IMR-90 (cell line): Measurements from ENCODE around the gene CA6. TPM values are rescaled to one million over a fixed set of nuclear protein-coding genes. Genes with fewer than 3 reads are reported as not detected.
"Not testable (repeated sequence)": the region's sequence is repeated elsewhere in the genome, so short reads cannot be mapped to it uniquely, and the experiment has no call there.

ENCODE experiments used
- ATAC-seq: fragments of 200-7000 bp; cut with Tn5 transposase; 2 replicates; pipeline ENCODE4 v1.9.1; 2020; ENCODE audit warnings: low read depth, mild to moderate bottlenecking, moderate library complexity
- BruUV-seq: library from RNA; stranded (reverse); fragments of 400-500 nt; replicated peaks from 2 replicates; lab custom pipeline; 2021; lab: Mats Ljungman, UMichigan
- CTCF ChIA-PET: fragments of 300-600 bp; formaldehyde crosslinking; extraction: SDS; loops from one replicate; lab custom pipeline; 2021; ENCODE audit warnings: antibody characterized with exemption; lab: Yijun Ruan, JAX
- POLR2A ChIA-PET: fragments of 300-600 bp; sonication (Branson Sonifier 250); formaldehyde crosslinking; loops from one replicate; lab custom pipeline; 2022; ENCODE audit warnings: antibody characterized with exemption; ENCODE audit not compliant: unreplicated experiment; lab: Charles Lee
- DNase-seq: peaks from one replicate; pipeline ENCODE4 v3.0.0; 2013
- H2AFZ ChIP-seq: replicated peaks from 2 replicates; pipeline ENCODE3; 2013; ENCODE audit warnings: low read length, mild to moderate bottlenecking; ENCODE audit not compliant: poor library complexity
- H2AK5ac ChIP-seq: 2 replicates; pipeline ENCODE4 v1.6.1; 2013; ENCODE audit warnings: low read depth, low read length, inconsistent platforms
- H2AK9ac ChIP-seq: replicated peaks from 2 replicates; pipeline ENCODE3; 2013; ENCODE audit warnings: mild to moderate bottlenecking, low read depth, low read length, moderate library complexity; ENCODE audit not compliant: poor library complexity
- H2BK120ac ChIP-seq: 2 replicates; pipeline ENCODE4 v1.6.1; 2013; ENCODE audit warnings: low read depth, low read length, inconsistent platforms
- H2BK15ac ChIP-seq: 3 replicates; pipeline ENCODE4 v1.6.1; 2013; ENCODE audit warnings: low read depth, low read length, inconsistent platforms
- H2BK20ac ChIP-seq: 2 replicates; pipeline ENCODE4 v1.6.1; 2013; ENCODE audit warnings: low read depth, mild to moderate bottlenecking, inconsistent platforms, low read length, moderate library complexity
- H2BK5ac ChIP-seq: 2 replicates; pipeline ENCODE4 v1.6.1; 2013; ENCODE audit warnings: mild to moderate bottlenecking, low read depth, low read length, inconsistent platforms; ENCODE audit not compliant: poor library complexity, severe bottlenecking
- H3K14ac ChIP-seq: replicated peaks from 2 replicates; pipeline ENCODE4 v1.6.1; 2013; ENCODE audit warnings: low read depth, low read length, inconsistent platforms
- H3K18ac ChIP-seq: 2 replicates; pipeline ENCODE4 v1.6.1; 2013; ENCODE audit warnings: low read depth, low read length, control low read depth
- H3K23ac ChIP-seq: 2 replicates; pipeline ENCODE4 v1.6.1; 2013; ENCODE audit warnings: low read depth, low read length, inconsistent platforms
- H3K27ac ChIP-seq: 2 replicates; pipeline ENCODE4 v1.5.1; 2013; ENCODE audit warnings: mild to moderate bottlenecking, control low read depth, low read length; ENCODE audit not compliant: insufficient read depth
- H3K27me3 ChIP-seq: 2 replicates; pipeline ENCODE4 v1.6.1; 2013; ENCODE audit warnings: low read length; ENCODE audit not compliant: control insufficient read depth, insufficient read depth
- H3K36me3 ChIP-seq: 2 replicates; pipeline ENCODE4 v1.6.1; 2013; ENCODE audit warnings: low read length, mixed read lengths; ENCODE audit not compliant: control insufficient read depth, insufficient read depth
- H3K4ac ChIP-seq: 2 replicates; pipeline ENCODE4 v1.6.1; 2013; ENCODE audit warnings: low read depth, low read length, inconsistent platforms
- H3K4me1 ChIP-seq: 2 replicates; pipeline ENCODE4 v1.6.1; 2013; ENCODE audit warnings: low read length, mixed read lengths; ENCODE audit not compliant: control insufficient read depth, insufficient read depth
- H3K4me2 ChIP-seq: 2 replicates; pipeline ENCODE4 v1.6.1; 2013; ENCODE audit warnings: low read depth, mild to moderate bottlenecking, control low read depth, low read length, moderate library complexity
- H3K4me3 ChIP-seq: 2 replicates; pipeline ENCODE4 v1.5.1; 2013; ENCODE audit warnings: low read depth, mild to moderate bottlenecking, control low read depth, low read length, moderate library complexity; ENCODE audit not compliant: insufficient read depth
- H3K56ac ChIP-seq: 2 replicates; pipeline ENCODE4 v1.6.1; 2013; ENCODE audit warnings: low read length, inconsistent platforms; ENCODE audit not compliant: insufficient read depth; ENCODE audit errors: extremely low read depth
- H3K79me1 ChIP-seq, 2 experiments: 2 replicates each; pipeline ENCODE4 v1.6.1; 2013; ENCODE audit warnings: low read length in 2 of 2, inconsistent platforms in 1 of 2, low read depth in 1 of 2
- H3K9ac ChIP-seq: 2 replicates; pipeline ENCODE4 v1.6.1; 2013; ENCODE audit warnings: low read depth, low read length, control low read depth
- H3K9me1 ChIP-seq: 2 replicates; pipeline ENCODE4 v1.6.1; 2013; ENCODE audit warnings: low read length, inconsistent platforms; ENCODE audit not compliant: insufficient read depth
- H3K9me3 ChIP-seq: 2 replicates; pipeline ENCODE4 v1.6.1; 2013; ENCODE audit warnings: low read length; ENCODE audit not compliant: control insufficient read depth, insufficient read depth
- H4K20me1 ChIP-seq: 2 replicates; pipeline ENCODE4 v1.6.1; 2013; ENCODE audit warnings: low read length, inconsistent platforms; ENCODE audit not compliant: insufficient read depth
- H4K5ac ChIP-seq: 2 replicates; pipeline ENCODE4 v1.6.1; 2013; ENCODE audit warnings: mild to moderate bottlenecking, low read depth, low read length, control low read depth
- H4K8ac ChIP-seq, 2 experiments: 2 replicates each; pipeline ENCODE4 v1.6.1; 2013; ENCODE audit warnings: low read depth in 2 of 2, low read length in 2 of 2, control low read depth in 1 of 2, inconsistent platforms in 1 of 2
- H4K91ac ChIP-seq: 2 replicates; pipeline ENCODE4 v1.6.1; 2013; ENCODE audit warnings: low read depth, low read length, inconsistent platforms; ENCODE audit not compliant: insufficient read depth
- USF2 ChIP-seq: fragments of 150-350 bp; IDR thresholded peaks from 2 replicates; pipeline ENCODE4 v1.6.1; 2017; ENCODE audit warnings: mild to moderate bottlenecking, antibody characterized with exemption, low read length, low read depth
- WGBS, 2 experiments: methylation state at CpG; one replicate each; pipeline versions ENCODE4 v1.1.5 to v1.1.7; 2013; ENCODE audit warnings: missing lambda C conversion rate in 2 of 2; ENCODE audit not compliant: insufficient read length in 1 of 2; ENCODE audit errors: extremely low coverage in 2 of 2; 5-methylcytosine and 5-hydroxymethylcytosine counted together
- dilution Hi-C: fragments of 300-500 bp; cut with HindIII; formaldehyde crosslinking; loops from one replicate; pipeline ENCODE4 v1.14.3; 2018; ENCODE audit warnings: low sequenced_read_pairs; ENCODE audit not compliant: unreplicated experiment
- in situ Hi-C: fragments of 300-500 bp; cut with MboI; formaldehyde crosslinking; loops from 3 replicates; pipeline ENCODE4 v1.14.3; 2019; ENCODE audit warnings: low sequenced_read_pairs, inconsistent platforms, mixed read lengths
- intact Hi-C: fragments of 100-400 bp; cut with micrococcal nuclease; formaldehyde crosslinking; loops from 2 replicates; pipeline ENCODE4 v1.10.0; 2022
- polyA plus RNA-seq, 3 experiments: library from polyadenylated mRNA; depleted of rRNA; stranded (reverse); fragments of >200 nt; gene quantifications; 2 replicates each; pipeline ENCODE4 v1.2.3, GENCODE V29; 2012; ENCODE audit warnings: low replicate concordance in 1 of 3
- total RNA-seq: library from RNA; depleted of rRNA; stranded (reverse); fragments of >200 nt; gene quantifications from 2 replicates; pipeline ENCODE4 v1.2.3, GENCODE V29; 2012

The CA6 gene
- total and polyA plus RNA-seq, 2 of the 4 experiments (the other 2 are of a cell fraction) = not detected

- H2BK20ac ChIP-seq, H4K20me1 ChIP-seq, H4K8ac ChIP-seq, POLR2A ChIA-PET, H3K27ac ChIP-seq, in situ Hi-C loops, BruUV-seq, H3K9me1 ChIP-seq, H2AK9ac ChIP-seq, H4K91ac ChIP-seq, H2BK5ac ChIP-seq, H3K23ac ChIP-seq, H2BK120ac ChIP-seq, CTCF ChIA-PET, H3K4me3 ChIP-seq, H2AFZ ChIP-seq, dilution Hi-C loops, H2BK15ac ChIP-seq, DNase-seq, H3K36me3 ChIP-seq, intact Hi-C loops, H2AK5ac ChIP-seq, H3K4me1 ChIP-seq, H3K56ac ChIP-seq, H3K27me3 ChIP-seq, H3K9ac ChIP-seq, H3K79me1 ChIP-seq, H4K5ac ChIP-seq, H3K4me2 ChIP-seq, H3K18ac ChIP-seq, H3K9me3 ChIP-seq, H3K4ac ChIP-seq, H3K14ac ChIP-seq: not testable (repeated sequence)
- WGBS, 2 experiments = no CpG with 5 or more reads among the region's 13 CpGs
- TF ChIP-seq USF2 = peak; percentile 8; the same call in 1 of the 2 replicates
- peak; percentile 35; the same call in 1 of the 2 replicates for ATAC-seq
These were observed 48.5 kb downstream of the CA6 start for GRCh38 chr1:8993962-8994675.

GRCh38 chr1:9001534-9002214 lies 56.0 kb downstream of the CA6 start:
- POLR2A ChIA-PET, CTCF ChIA-PET, H3K27me3 ChIP-seq, DNase-seq, H2BK20ac ChIP-seq, BruUV-seq, ATAC-seq, H3K4me1 ChIP-seq, H3K9me1 ChIP-seq, H4K8ac ChIP-seq, H2BK15ac ChIP-seq, H3K56ac ChIP-seq, dilution Hi-C loops, H3K79me1 ChIP-seq, in situ Hi-C loops, H3K14ac ChIP-seq, H2AFZ ChIP-seq, H3K4ac ChIP-seq, H3K4me3 ChIP-seq, H3K9me3 ChIP-seq, H3K27ac ChIP-seq, H2BK120ac ChIP-seq, H2AK9ac ChIP-seq, H4K5ac ChIP-seq, H2BK5ac ChIP-seq, H3K23ac ChIP-seq, H3K4me2 ChIP-seq, H4K20me1 ChIP-seq, intact Hi-C loops, H3K18ac ChIP-seq, H4K91ac ChIP-seq, H2AK5ac ChIP-seq, H3K36me3 ChIP-seq, H3K9ac ChIP-seq: not testable (repeated sequence)
- 94% methylated on average over 6 of the region's 13 CpGs; no CpG with 5 or more reads in 1 of the 2 experiments for WGBS, 2 experiments
